Measurements from ENCODE around the gene UBAP2L.

UBAP2L gene

DNA sequence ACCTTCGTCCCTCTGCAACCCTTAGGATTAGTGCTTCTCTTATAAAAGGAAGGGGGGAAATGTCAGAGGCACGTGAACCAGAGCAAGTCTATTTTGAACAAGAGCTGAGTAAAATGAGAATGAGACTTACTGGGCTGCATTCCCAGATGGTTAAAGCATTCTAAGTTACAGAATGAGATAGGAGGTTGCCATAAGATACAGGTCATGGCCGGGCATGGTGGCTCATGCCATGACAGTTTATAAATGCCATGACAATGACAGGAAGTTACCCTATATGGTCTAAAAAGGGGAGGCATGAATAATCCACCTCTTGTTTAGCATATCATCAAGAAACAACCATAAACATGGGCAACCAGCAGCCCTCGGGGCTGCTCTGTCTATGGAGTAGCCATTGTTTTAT is 97.6 kb downstream of the UBAP2L start:
- DNase-seq, result no peak

Data from activated CD4-positive, CD25-positive, alpha-beta regulatory T cell treated with anti-CD3 and anti-CD28 coated beads, Interleukin-2, amount 50 U/mL, for 72 hours (primary cell).